Measurements from ENCODE around the gene RAB6A. TPM values are rescaled to one million over a fixed set of nuclear protein-coding genes. Genes with fewer than 3 reads are reported as not detected.

RAB6A gene
- 100 to 1,000 TPM in 3 of 4 donors, 10 to 100 TPM in 1; 98.9 to 140 (median 114) TPM for total RNA-seq
- 68.2 TPM for polyA plus RNA-seq
- long read RNA-seq, donor 1, transcript RAB6A-201 (8 exons, 3,389 nt) = major isoform, 65 of 151 reads
- long read RNA-seq, donor 1, transcript RAB6A-202 (8 exons, 3,085 nt) = minor isoform, 61 of 151 reads
- long read RNA-seq, donor 1, partial matches to known transcripts = 8 of 151 reads
- long read RNA-seq, donor 1, other reads (novel, unspliced or antisense) = 15 of 151 reads
- long read RNA-seq, donor 2, transcript RAB6A-201 (8 exons, 3,389 nt) = major isoform, 17 of 41 reads
- long read RNA-seq, donor 2, transcript RAB6A-202 (8 exons, 3,085 nt) = minor isoform, 13 of 41 reads
- long read RNA-seq, donor 2, partial matches to known transcripts = 2 of 41 reads
- long read RNA-seq, donor 2, other reads (novel, unspliced or antisense) = 8 of 41 reads
- long read RNA-seq, donor 3, transcript RAB6A-202 (8 exons, 3,085 nt) = major isoform, 103 of 274 reads
- long read RNA-seq, donor 3, transcript RAB6A-201 (8 exons, 3,389 nt) = minor isoform, 99 of 274 reads
- long read RNA-seq, donor 3, partial matches to known transcripts = 13 of 274 reads
- long read RNA-seq, donor 3, other reads (novel, unspliced or antisense) = 56 of 274 reads
- long read RNA-seq, donor 4, transcript RAB6A-201 (8 exons, 3,389 nt) = minor isoform, 30 of 79 reads
- long read RNA-seq, donor 4, transcript RAB6A-202 (8 exons, 3,085 nt) = major isoform, 37 of 79 reads
- long read RNA-seq, donor 4, partial matches to known transcripts = 2 of 79 reads
- long read RNA-seq, donor 4, other reads (novel, unspliced or antisense) = 10 of 79 reads

- peak; percentile 97 to 98 for ATAC-seq
- intact Hi-C loops (cut with DNase I) = no loop called here
- Histone ChIP-seq H3K4me1 (ENCODE audit: control insufficient read depth, insufficient read depth, low read length) (no peaks in the 10 kb centered on the region), H3K27ac (ENCODE audit: low read length) (peak within 1 kb of the TSS; percentile 99), H3K4me3 (ENCODE audit: low read length) (peak within 1 kb of the TSS; percentile 72), H3K9me3 (ENCODE audit: control insufficient read depth, low read length) (no peaks in the 10 kb centered on the region), H3K27me3 (ENCODE audit: control insufficient read depth, insufficient read depth) (no peaks in the 10 kb centered on the region)
- under 1% methylated on average over 74 of the region's 74 CpGs for WGBS
- DNase-seq = peak; percentile 100
These were observed at the start of gene RAB6A for GRCh38 chr11:73760679-73761402. RAB6A (minus strand) TSS chr11:73761074; CDS start chr11:73760635, 439 bp downstream.

- intact Hi-C loops (cut with DNase I) = no loop called here
- ATAC-seq (no peak), DNase-seq (no peak)
- WGBS = 90% methylated on average over 1 of the region's 1 CpG
- no peaks in the 10 kb centered on the region for H3K4me1 ChIP-seq (ENCODE audit: control insufficient read depth, insufficient read depth, low read length)
- no peaks in the 10 kb centered on the region for H3K9me3 ChIP-seq (ENCODE audit: control insufficient read depth, low read length)
- no peaks in the 10 kb centered on the region for H3K27me3 ChIP-seq (ENCODE audit: control insufficient read depth, insufficient read depth)
- no peak overlapping the region for H3K27ac ChIP-seq (ENCODE audit: low read length)
- no peak overlapping the region for H3K4me3 ChIP-seq (ENCODE audit: low read length)
These were observed 49.8 kb upstream of the RAB6A start for GRCh38 chr11:73810637-73811036.

- Histone ChIP-seq H3K4me1 (ENCODE audit: control insufficient read depth, insufficient read depth, low read length) (no peaks in the 10 kb centered on the region), H3K27me3 (ENCODE audit: control insufficient read depth, insufficient read depth) (no peaks in the 10 kb centered on the region), H3K27ac (ENCODE audit: low read length) (no peak overlapping the region), H3K9me3 (ENCODE audit: control insufficient read depth, low read length) (no peaks in the 10 kb centered on the region), H3K4me3 (ENCODE audit: low read length) (no peak overlapping the region)
- DNase-seq = no peak
- no peak for ATAC-seq
- 94% methylated on average over 1 of the region's 1 CpG for WGBS
- intact Hi-C loops (cut with DNase I) = no loop called here
These were observed 47.2 kb upstream of the RAB6A start for GRCh38 chr11:73808052-73808451.

GRCh38 chr11:73804712-73805111 is 43.8 kb upstream of the RAB6A start:
- no peak for DNase-seq
- no peaks in the 10 kb centered on the region for H3K4me1 ChIP-seq (ENCODE audit: control insufficient read depth, insufficient read depth, low read length)
- ATAC-seq = no peak
- no peaks in the 10 kb centered on the region for H3K27me3 ChIP-seq (ENCODE audit: control insufficient read depth, insufficient read depth)
- no peaks in the 10 kb centered on the region for H3K9me3 ChIP-seq (ENCODE audit: control insufficient read depth, low read length)
- H3K4me3 ChIP-seq (ENCODE audit: low read length) = no peak overlapping the region
- no peak overlapping the region for H3K27ac ChIP-seq (ENCODE audit: low read length)
- intact Hi-C loops (cut with DNase I) = no loop called here

- Histone ChIP-seq H3K27ac (ENCODE audit: low read length) (no peak overlapping the region), H3K4me1 (ENCODE audit: control insufficient read depth, insufficient read depth, low read length) (no peaks in the 10 kb centered on the region), H3K9me3 (ENCODE audit: control insufficient read depth, low read length) (no peaks in the 10 kb centered on the region), H3K27me3 (ENCODE audit: control insufficient read depth, insufficient read depth) (no peaks in the 10 kb centered on the region), H3K4me3 (ENCODE audit: low read length) (no peak overlapping the region)
- intact Hi-C loops (cut with DNase I) = no loop called here
- 82% methylated on average over 1 of the region's 1 CpG for WGBS
- ATAC-seq = no peak
- no peak for DNase-seq
These were observed 40.3 kb upstream of the RAB6A start for GRCh38 chr11:73801136-73801535.

GRCh38 chr11:73800276-73800806 is 39.5 kb upstream of the RAB6A start:
- intact Hi-C loops (cut with DNase I) = no loop called here
- DNase-seq (no peak), ATAC-seq (no peak)
- 52% methylated on average over 4 of the region's 4 CpGs for WGBS
- H3K4me1 ChIP-seq (ENCODE audit: control insufficient read depth, insufficient read depth, low read length) = no peaks in the 10 kb centered on the region
- no peaks in the 10 kb centered on the region for H3K27me3 ChIP-seq (ENCODE audit: control insufficient read depth, insufficient read depth)
- no peaks in the 10 kb centered on the region for H3K9me3 ChIP-seq (ENCODE audit: control insufficient read depth, low read length)
- no peak overlapping the region for H3K27ac ChIP-seq (ENCODE audit: low read length)
- no peak overlapping the region for H3K4me3 ChIP-seq (ENCODE audit: low read length)

GRCh38 chr11:73797457-73797856 is 36.6 kb upstream of the RAB6A start:
- intact Hi-C loops (cut with DNase I) = loop anchor here in 1 of 4 donors (10.0 kb wide), 1 partner anchor 67 kb away; no protein-coding TSS in a partner anchor
- 87% methylated on average over 10 of the region's 10 CpGs for WGBS

GRCh38 chr11:73795925-73796632 is 35.2 kb upstream of the RAB6A start:
- intact Hi-C loops (cut with DNase I) = loop anchor here in 1 of 4 donors (10.0 kb wide), 1 partner anchor 69 kb away; no protein-coding TSS in a partner anchor
- DNase-seq = peak; percentile 35 to 76 (median 71)
- Histone ChIP-seq H3K9me3 (ENCODE audit: control insufficient read depth, low read length) (no peaks in the 10 kb centered on the region), H3K27ac (ENCODE audit: low read length) (no peak overlapping the region), H3K4me3 (ENCODE audit: low read length) (no peak overlapping the region), H3K27me3 (ENCODE audit: control insufficient read depth, insufficient read depth) (no peaks in the 10 kb centered on the region), H3K4me1 (ENCODE audit: control insufficient read depth, insufficient read depth, low read length) (no peaks in the 10 kb centered on the region)
- WGBS = 76% methylated on average over 19 of the region's 19 CpGs
- peak; percentile 69 for ATAC-seq

More at GRCh38 chr11:73797457-73797856, 36.6 kb upstream of the RAB6A start:
- no peak overlapping the region for H3K4me3 ChIP-seq (ENCODE audit: low read length)
- H3K4me1 ChIP-seq (ENCODE audit: control insufficient read depth, insufficient read depth, low read length) = no peaks in the 10 kb centered on the region
- no peak overlapping the region for H3K27ac ChIP-seq (ENCODE audit: low read length)
- no peaks in the 10 kb centered on the region for H3K9me3 ChIP-seq (ENCODE audit: control insufficient read depth, low read length)
- peak in 1 of 3 donors; percentile 53 for DNase-seq
- ATAC-seq = peak; percentile 35 to 62
- no peaks in the 10 kb centered on the region for H3K27me3 ChIP-seq (ENCODE audit: control insufficient read depth, insufficient read depth)

GRCh38 chr11:73792584-73792983 is 31.7 kb upstream of the RAB6A start:
- ATAC-seq = no peak

GRCh38 chr11:73789279-73789670 is 28.4 kb upstream of the RAB6A start:
- ATAC-seq (no peak), DNase-seq (no peak)
- no peaks in the 10 kb centered on the region for H3K9me3 ChIP-seq (ENCODE audit: control insufficient read depth, low read length)
- no peaks in the 10 kb centered on the region for H3K4me1 ChIP-seq (ENCODE audit: control insufficient read depth, insufficient read depth, low read length)
- no peak overlapping the region for H3K27ac ChIP-seq (ENCODE audit: low read length)
- H3K4me3 ChIP-seq (ENCODE audit: low read length) = no peak overlapping the region
- WGBS = 57% methylated on average over 5 of the region's 5 CpGs
- intact Hi-C loops (cut with DNase I) = no loop called here
- no peaks in the 10 kb centered on the region for H3K27me3 ChIP-seq (ENCODE audit: control insufficient read depth, insufficient read depth)

More at GRCh38 chr11:73792584-73792983, 31.7 kb upstream of the RAB6A start:
- Histone ChIP-seq H3K9me3 (ENCODE audit: control insufficient read depth, low read length) (no peaks in the 10 kb centered on the region), H3K4me1 (ENCODE audit: control insufficient read depth, insufficient read depth, low read length) (no peaks in the 10 kb centered on the region), H3K27ac (ENCODE audit: low read length) (no peak overlapping the region), H3K4me3 (ENCODE audit: low read length) (no peak overlapping the region), H3K27me3 (ENCODE audit: control insufficient read depth, insufficient read depth) (no peaks in the 10 kb centered on the region)
- intact Hi-C loops (cut with DNase I) = loop anchor here in 1 of 4 donors (10.0 kb wide), 1 partner anchor 72 kb away; no protein-coding TSS in a partner anchor
- DNase-seq = no peak

All from right cardiac atrium (tissue), 5 donors.